HG03520 (cell line): ENCODE data around the gene TOMM40.
"Not testable (repeated sequence)": the region's sequence is repeated elsewhere in the genome, so short reads cannot be mapped to it uniquely, and the experiment has no call there.

Source experiments
- ATAC-seq: cut with Tn5 transposase; IDR thresholded peaks from one replicate; pipeline ENCODE4 v1.9.1; 2021; ENCODE audit warnings: mild to moderate bottlenecking, moderate library complexity; ENCODE audit not compliant: unreplicated experiment

Gene TOMM40

GRCh38 chr19:44891016-44891882 is at the start of gene TOMM40:
Gene TOMM40, plus strand, starts transcription at chr19:44891254. Its CDS starts 162 bp downstream, at chr19:44891416.
- peak; percentile 56 for ATAC-seq

- no peak for ATAC-seq
These were observed 45.8 kb upstream of the TOMM40 start for GRCh38 chr19:44845286-44845611.

- ATAC-seq, result no peak
These were observed 45.2 kb upstream of the TOMM40 start, which contains the start of gene NECTIN2 for GRCh38 chr19:44845612-44846454. Gene NECTIN2, plus strand, starts transcription at chr19:44846297. Its CDS starts 229 bp downstream, at chr19:44846526.

- ATAC-seq, result no peak
These were observed 44.5 kb upstream of the TOMM40 start for GRCh38 chr19:44846455-44847143.

- ATAC-seq, result no peak
These were observed 43.7 kb upstream of the TOMM40 start for GRCh38 chr19:44847144-44848035.

- no peak for ATAC-seq
These were observed 42.8 kb upstream of the TOMM40 start for GRCh38 chr19:44848036-44848811.

- ATAC-seq, result no peak
These were observed 42.1 kb upstream of the TOMM40 start for GRCh38 chr19:44848812-44849447.

- ATAC-seq, result no peak
These were observed 40.4 kb upstream of the TOMM40 start for GRCh38 chr19:44850641-44851109.

- ATAC-seq, result no peak
These were observed 39.6 kb upstream of the TOMM40 start for GRCh38 chr19:44851427-44851826.

GRCh38 chr19:44855606-44856005 is 35.4 kb upstream of the TOMM40 start:
- ATAC-seq, result no peak

GRCh38 chr19:44856421-44857083 is 34.5 kb upstream of the TOMM40 start:
- ATAC-seq, result no peak

- no peak for ATAC-seq
These were observed 33.2 kb upstream of the TOMM40 start for GRCh38 chr19:44857837-44858236.

- not testable (repeated sequence) for ATAC-seq
These were observed 29.5 kb upstream of the TOMM40 start for GRCh38 chr19:44861576-44861975.

GRCh38 chr19:44863990-44864389 is 27.1 kb upstream of the TOMM40 start:
- no peak for ATAC-seq

- ATAC-seq, result no peak
These were observed 25.8 kb upstream of the TOMM40 start for GRCh38 chr19:44865196-44865767.

GRCh38 chr19:44866664-44867063 is 24.4 kb upstream of the TOMM40 start:
- no peak for ATAC-seq

GRCh38 chr19:44867578-44867977 is 23.5 kb upstream of the TOMM40 start:
- ATAC-seq, result no peak
